Gastroesophageal sphincter (tissue), 4 donors: Measurements from ENCODE around the gene GABRR3. TPM values are rescaled to one million over a fixed set of nuclear protein-coding genes. Genes with fewer than 3 reads are reported as not detected.

Experiments
- ATAC-seq: fragments of 150-250 bp; one replicate; pipeline ENCODE4 v1.9.1; 2016; ENCODE audit warnings: mild to moderate bottlenecking, moderate library complexity
- H3K27ac ChIP-seq, 4 donors: fragments of 200-600 bp; sonication (generic) in 3 of 4; 1 replicate in 3 of 4; 2 replicates in 1 of 4; pipeline ENCODE4 v1.5.1; 2016 to 2019
- H3K27me3 ChIP-seq: fragments of 200-600 bp; sonication (generic); one replicate; pipeline ENCODE4 v1.5.1; 2019
- H3K36me3 ChIP-seq, 2 donors: fragments of 200-600 bp; sonication (generic); one replicate each; pipeline ENCODE4 v1.5.1; 2019; ENCODE audit warnings: control low read depth in 1 of 2
- H3K4me1 ChIP-seq, 3 donors: fragments of 200-600 bp; sonication (generic); 1 replicate in 2 of 3; 2 replicates in 1 of 3; pipeline ENCODE4 v1.5.1; 2016 to 2019; ENCODE audit warnings: control low read depth in 2 of 3
- H3K4me3 ChIP-seq, 2 donors: fragments of 200-600 bp; sonication (generic); one replicate each; pipeline ENCODE4 v1.5.1; 2019; ENCODE audit warnings: mild to moderate bottlenecking in 1 of 2, moderate library complexity in 1 of 2
- H3K9me3 ChIP-seq, 3 donors: fragments of 200-600 bp; sonication (generic); one replicate each; pipeline ENCODE4 v1.5.1; 2017 to 2019; ENCODE audit warnings: control low read depth in 2 of 3
- CTCF ChIP-seq, 4 experiments: fragments of 200-600 bp in 2 of 4; fragments of 450-650 bp in 2 of 4; sonication (generic) in 1 of 4; IDR thresholded peaks; one replicate each; pipeline ENCODE4 v1.5.1; 2017 to 2019; ENCODE audit warnings: antibody characterized with exemption in 4 of 4, mild to moderate bottlenecking in 2 of 4, moderate library complexity in 2 of 4
- EP300 ChIP-seq: sonication (generic); formaldehyde crosslinking; IDR thresholded peaks from one replicate; pipeline ENCODE4 v1.6.1; 2017; ENCODE audit warnings: antibody characterized with exemption, mild to moderate bottlenecking
- POLR2A ChIP-seq, 2 donors: fragments of 450-650 bp; IDR thresholded peaks; one replicate each; pipeline ENCODE4 v1.6.1; 2017; ENCODE audit warnings: antibody characterized with exemption in 2 of 2, mild to moderate bottlenecking in 2 of 2, moderate library complexity in 1 of 2
- POLR2AphosphoS5 ChIP-seq: sonication (generic); formaldehyde crosslinking; IDR thresholded peaks from one replicate; pipeline ENCODE4 v1.6.1; 2017; ENCODE audit warnings: antibody characterized with exemption
- WGBS, 2 donors: methylation state at CpG; one replicate each; pipeline ENCODE4 v1.1.5; 2018; ENCODE audit warnings: low coverage in 1 of 2; 5-methylcytosine and 5-hydroxymethylcytosine counted together
- total RNA-seq, 4 donors: library from RNA; depleted of rRNA; stranded (reverse); fragments of >200 nt; gene quantifications; one replicate each; pipeline ENCODE4 v1.1.0, GENCODE V29; 2016

Gene GABRR3
- total RNA-seq, 4 donors from 2014 or later, result not detected

GRCh38 chr3:97987306-97987705 lies 47.8 kb downstream of the GABRR3 start:
- WGBS, 2 donors, result 54 to 87% methylated on average over 2 of the region's 2 CpGs
- peaks cover 0 to 21% (median 11%) of the 10 kb centered on the region in 3 donors for H3K4me1 ChIP-seq
- H3K27me3 ChIP-seq, result no peaks in the 10 kb centered on the region
- no peak for ATAC-seq
- H3K4me3 ChIP-seq, result no peak overlapping the region
- TF ChIP-seq POLR2A (IDR thresholded peaks at IDR 0.05) (no peak), CTCF (IDR thresholded peaks at IDR 0.05) (no peak), POLR2AphosphoS5 (no peak), EP300 (no peak)
- no peak overlapping the region for H3K27ac ChIP-seq
- H3K9me3 ChIP-seq, result no peaks in the 10 kb centered on the region
- no peaks in the 10 kb centered on the region for H3K36me3 ChIP-seq

- Histone ChIP-seq H3K9me3 (no peaks in the 10 kb centered on the region), H3K4me3 (no peak overlapping the region), H3K27ac (no peak overlapping the region)
These were observed 51.1 kb downstream of the GABRR3 start for GRCh38 chr3:97983933-97984491.

GRCh38 chr3:97981886-97982285 lies 53.2 kb downstream of the GABRR3 start:
- no peaks in the 10 kb centered on the region for H3K36me3 ChIP-seq
- H3K9me3 ChIP-seq, result no peaks in the 10 kb centered on the region
- TF ChIP-seq EP300 (no peak), POLR2AphosphoS5 (peak; percentile 67)
- peak overlapping the region in 2 of 4 donors; percentile 6 to 43 for H3K27ac ChIP-seq
- peak; percentile 47 for ATAC-seq
- no peak overlapping the region for H3K4me3 ChIP-seq
- H3K27me3 ChIP-seq, result no peaks in the 10 kb centered on the region
- 16 to 21% methylated on average over 3 of the region's 3 CpGs for WGBS, 2 donors
- H3K4me1 ChIP-seq, result peaks cover 0 to 32% (median 16%) of the 10 kb centered on the region in 3 donors

More at GRCh38 chr3:97983933-97984491, 51.1 kb downstream of the GABRR3 start:
- no peak for ATAC-seq
- Histone ChIP-seq H3K27me3 (no peaks in the 10 kb centered on the region), H3K36me3 (no peaks in the 10 kb centered on the region), H3K4me1 (peaks cover 0 to 32% (median 16%) of the 10 kb centered on the region in 3 donors)
- TF ChIP-seq POLR2A (IDR thresholded peaks at IDR 0.05), result no peak
- no peak for TF ChIP-seq POLR2AphosphoS5
- TF ChIP-seq EP300, result no peak
- no peak for TF ChIP-seq CTCF (IDR thresholded peaks at IDR 0.05)
- WGBS, 2 donors, result 33 to 41% methylated on average over 2 of the region's 2 CpGs

GRCh38 chr3:97979610-97980009 lies 55.5 kb downstream of the GABRR3 start:
- ATAC-seq, result no peak
- no peak for TF ChIP-seq CTCF (IDR thresholded peaks at IDR 0.05)
- no peak for TF ChIP-seq POLR2AphosphoS5
- no peak for TF ChIP-seq POLR2A (IDR thresholded peaks at IDR 0.05)
- no peak for TF ChIP-seq EP300
- Histone ChIP-seq H3K27me3 (no peaks in the 10 kb centered on the region), H3K36me3 (no peaks in the 10 kb centered on the region), H3K4me3 (no peak overlapping the region), H3K4me1 (peaks cover 0 to 32% (median 16%) of the 10 kb centered on the region in 3 donors), H3K27ac (no peak overlapping the region), H3K9me3 (no peaks in the 10 kb centered on the region)
- 80 to 100% methylated on average over 1 to 2 of the region's 3 CpGs for WGBS, 2 donors

GRCh38 chr3:97975466-97975865 lies 59.6 kb downstream of the GABRR3 start:
- H3K27ac ChIP-seq, result no peak overlapping the region
- 67% methylated on average over 1 of the region's 1 CpG for WGBS, 2 donors
- no peak for ATAC-seq
- no peak overlapping the region for H3K4me3 ChIP-seq
- no peaks in the 10 kb centered on the region for H3K9me3 ChIP-seq
- TF ChIP-seq POLR2A (IDR thresholded peaks at IDR 0.05), result no peak
- TF ChIP-seq CTCF (IDR thresholded peaks at IDR 0.05), result no peak
- no peak for TF ChIP-seq EP300
- TF ChIP-seq POLR2AphosphoS5, result no peak
- H3K36me3 ChIP-seq, result no peaks in the 10 kb centered on the region
- peaks cover 0 to 21% (median 5%) of the 10 kb centered on the region in 3 donors for H3K4me1 ChIP-seq
- no peaks in the 10 kb centered on the region for H3K27me3 ChIP-seq
